Lower lobe of right lung (tissue), 2 donors: ENCODE results near the gene PMIS2. TPM values are rescaled to one million over a fixed set of nuclear protein-coding genes. Genes with fewer than 3 reads are reported as not detected.

ENCODE experiments used
- ATAC-seq, 2 donors: fragments of 200-7000 bp; cut with Tn5 transposase; one replicate each; pipeline ENCODE4 v1.9.1; 2020 to 2022; ENCODE audit warnings: mild to moderate bottlenecking in 2 of 2, moderate library complexity in 2 of 2
- DNase-seq: peaks from one replicate; pipeline ENCODE4 v3.0.0-alpha.2; 2020
- H3K27ac ChIP-seq: fragments of 200-600 bp; one replicate; pipeline ENCODE4 v1.8.0; 2022
- H3K27me3 ChIP-seq: fragments of 200-600 bp; one replicate; pipeline ENCODE4 v1.8.0; 2022; ENCODE audit warnings: low read depth
- H3K36me3 ChIP-seq: fragments of 200-600 bp; one replicate; pipeline ENCODE4 v1.8.0; 2022; ENCODE audit warnings: mild to moderate bottlenecking
- H3K4me1 ChIP-seq: fragments of 200-600 bp; one replicate; pipeline ENCODE4 v1.8.0; 2022
- H3K4me3 ChIP-seq: fragments of 200-600 bp; one replicate; pipeline ENCODE4 v1.8.0; 2022; ENCODE audit warnings: mild to moderate bottlenecking
- H3K9me3 ChIP-seq: fragments of 200-600 bp; one replicate; pipeline ENCODE4 v1.8.0; 2022
- intact Hi-C: fragments of 100-400 bp; cut with DNase I; formaldehyde crosslinking; loops from one replicate; pipeline ENCODE4 v1.11.0; 2022
- total RNA-seq: library from RNA; stranded (reverse); fragmentation: NEBNext Ultra II Directional; extraction: Animal tissue kit (Norgen Biotek cat#: 25700); gene quantifications from one replicate; pipeline ENCODE4 v1.2.1, GENCODE V29; 2021
- TF ChIP-seq, protein P1 (sequence below): fragments of 200-600 bp; IDR thresholded peaks from one replicate; pipeline ENCODE4 v1.8.0; 2022; ENCODE audit warnings: antibody characterized with exemption, mild to moderate bottlenecking
- donor health status: DM: no; HTN: yes; CAD: no; lungs with severe emphysema.

Gene PMIS2
- total RNA-seq, 1 donor from 2014 or later, result not detected

DNA sequence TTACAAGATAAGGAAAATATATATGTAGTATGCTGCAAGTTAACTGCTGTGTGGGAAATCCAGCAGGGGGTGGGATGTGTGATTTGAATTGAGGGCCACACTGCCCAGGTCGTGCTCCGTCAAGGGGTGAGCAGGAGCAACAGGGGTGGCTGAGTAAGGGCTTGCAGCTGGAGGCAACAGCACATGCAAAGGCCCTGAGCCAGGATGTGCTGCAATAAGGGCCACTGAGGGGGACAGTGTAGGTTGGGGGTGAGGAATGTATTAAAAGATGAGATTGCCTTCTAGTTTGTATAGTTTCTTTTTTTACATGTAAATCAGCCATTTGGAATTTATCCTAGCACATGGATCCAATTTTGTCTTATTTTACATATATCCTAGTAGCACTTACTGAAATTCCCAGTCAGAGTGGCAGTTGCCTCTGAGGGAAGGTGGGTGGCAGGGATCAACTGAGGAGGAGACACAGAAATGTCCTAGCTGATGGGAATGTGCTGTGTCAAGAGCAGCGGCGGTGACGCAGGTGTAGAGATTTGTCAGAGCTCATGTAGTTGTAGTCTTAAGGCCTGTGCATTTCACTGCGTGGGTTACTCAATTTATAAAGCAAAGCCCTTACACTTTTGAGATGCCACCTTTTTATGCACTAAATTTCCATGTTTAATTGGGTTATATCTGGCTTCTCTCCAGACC is 37.5 kb downstream of the PMIS2 start:
- ATAC-seq, result no peak
- Histone ChIP-seq H3K27me3 (no peaks in the 10 kb centered on the region), H3K4me1 (peaks cover 6% of the 10 kb centered on the region), H3K9me3 (no peaks in the 10 kb centered on the region), H3K4me3 (no peak overlapping the region), H3K36me3 (peaks cover 8% of the 10 kb centered on the region), H3K27ac (no peak overlapping the region)
- intact Hi-C loops, result no loop called here
- TF ChIP-seq, protein P1, sequence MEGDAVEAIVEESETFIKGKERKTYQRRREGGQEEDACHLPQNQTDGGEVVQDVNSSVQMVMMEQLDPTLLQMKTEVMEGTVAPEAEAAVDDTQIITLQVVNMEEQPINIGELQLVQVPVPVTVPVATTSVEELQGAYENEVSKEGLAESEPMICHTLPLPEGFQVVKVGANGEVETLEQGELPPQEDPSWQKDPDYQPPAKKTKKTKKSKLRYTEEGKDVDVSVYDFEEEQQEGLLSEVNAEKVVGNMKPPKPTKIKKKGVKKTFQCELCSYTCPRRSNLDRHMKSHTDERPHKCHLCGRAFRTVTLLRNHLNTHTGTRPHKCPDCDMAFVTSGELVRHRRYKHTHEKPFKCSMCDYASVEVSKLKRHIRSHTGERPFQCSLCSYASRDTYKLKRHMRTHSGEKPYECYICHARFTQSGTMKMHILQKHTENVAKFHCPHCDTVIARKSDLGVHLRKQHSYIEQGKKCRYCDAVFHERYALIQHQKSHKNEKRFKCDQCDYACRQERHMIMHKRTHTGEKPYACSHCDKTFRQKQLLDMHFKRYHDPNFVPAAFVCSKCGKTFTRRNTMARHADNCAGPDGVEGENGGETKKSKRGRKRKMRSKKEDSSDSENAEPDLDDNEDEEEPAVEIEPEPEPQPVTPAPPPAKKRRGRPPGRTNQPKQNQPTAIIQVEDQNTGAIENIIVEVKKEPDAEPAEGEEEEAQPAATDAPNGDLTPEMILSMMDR, result no peak
- DNase-seq, result peak; percentile 9

DNA sequence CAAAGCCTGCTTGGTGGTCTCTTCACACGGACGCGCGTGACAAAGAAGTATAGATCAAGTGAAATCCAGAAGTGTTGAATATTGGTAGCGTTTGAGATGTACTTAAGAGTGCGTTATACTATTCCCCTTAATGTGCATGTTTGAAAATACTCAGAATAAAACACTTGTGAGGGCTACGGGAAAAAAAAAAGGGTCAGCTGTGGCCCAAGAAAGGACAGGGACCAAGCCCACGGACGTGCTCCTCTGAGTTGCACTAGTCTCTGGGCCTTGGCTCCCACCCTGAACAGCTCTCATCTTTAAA is 42.2 kb downstream of the PMIS2 start:
- intact Hi-C loops, result no loop called here
- no peaks in the 10 kb centered on the region for H3K27me3 ChIP-seq
- no peak for ATAC-seq
- peak overlapping the region; percentile 95 for H3K27ac ChIP-seq
- peak overlapping the region; percentile 88 for H3K4me3 ChIP-seq
- peaks cover 19% of the 10 kb centered on the region for H3K4me1 ChIP-seq
- peaks cover 32% of the 10 kb centered on the region for H3K36me3 ChIP-seq
- DNase-seq, result no peak
- TF ChIP-seq, protein P1, result no peak
- no peaks in the 10 kb centered on the region for H3K9me3 ChIP-seq

DNA sequence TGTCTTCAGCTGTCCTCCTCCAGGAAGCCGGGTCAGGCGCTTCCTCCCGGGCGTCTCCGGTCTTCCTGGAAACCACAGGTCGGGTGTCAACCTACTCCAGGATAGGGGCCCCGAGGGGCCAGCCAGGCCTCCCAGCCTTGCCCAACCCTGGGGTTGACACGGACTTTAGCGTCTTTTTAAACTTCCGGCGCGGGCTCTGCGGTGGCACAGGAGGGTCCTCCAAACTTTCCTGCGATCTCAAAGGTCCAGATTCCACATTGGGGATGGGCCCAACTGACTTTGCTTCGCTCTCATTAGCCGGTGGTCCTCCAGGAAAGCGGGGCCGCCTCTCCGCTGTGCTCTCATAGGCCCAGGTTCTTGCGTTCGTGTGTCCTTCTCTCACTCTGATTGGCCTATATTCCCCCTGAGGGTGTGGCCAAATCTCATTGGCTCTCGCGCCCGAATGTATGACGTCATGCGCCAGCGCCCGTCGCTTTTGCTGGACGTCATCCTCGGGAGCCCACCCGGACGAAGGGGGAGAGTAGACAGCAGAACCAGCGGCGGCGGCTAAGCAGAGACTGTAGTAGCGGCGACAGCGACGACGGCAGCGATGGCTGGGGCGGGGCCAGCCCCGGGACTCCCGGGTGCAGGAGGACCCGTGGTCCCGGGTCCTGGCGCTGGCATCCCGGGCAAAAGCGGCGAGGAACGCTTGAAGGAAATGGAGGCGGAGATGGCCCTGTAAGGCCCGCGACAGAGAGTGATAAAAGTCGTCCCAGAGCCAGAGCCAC is 42.8 kb downstream of the PMIS2 start, which contains the start of gene RBM42:
RBM42 (plus strand) TSS at position 472 of the 767 bp plus-strand sequence; CDS start at position 590, 118 bp downstream.
- peak within 1 kb of the TSS; percentile 88 for H3K4me3 ChIP-seq
- no peaks in the 10 kb centered on the region for H3K9me3 ChIP-seq
- H3K27ac ChIP-seq, result peak within 1 kb of the TSS; percentile 95
- peaks cover 19% of the 10 kb centered on the region for H3K4me1 ChIP-seq
- DNase-seq (peak; percentile 97), ATAC-seq (peak; percentile 100)
- peaks cover 37% of the 10 kb centered on the region for H3K36me3 ChIP-seq
- intact Hi-C loops, result no loop called here
- TF ChIP-seq, protein P1, result no peak
- no peaks in the 10 kb centered on the region for H3K27me3 ChIP-seq

DNA sequence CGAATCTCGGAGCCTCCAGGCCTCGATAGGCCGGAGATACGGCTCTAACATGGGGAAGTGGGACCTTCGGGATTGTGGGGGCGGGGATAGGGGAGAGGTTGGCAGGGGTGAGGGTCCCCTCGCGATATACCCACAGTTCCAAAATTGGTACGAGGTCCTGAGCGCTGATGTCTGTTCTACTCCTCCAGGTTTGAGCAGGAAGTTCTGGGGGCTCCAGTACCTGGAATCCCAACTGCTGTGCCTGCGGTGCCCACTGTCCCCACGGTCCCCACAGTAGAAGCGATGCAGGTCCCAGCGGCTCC is 43.3 kb downstream of the PMIS2 start:
- ATAC-seq (no peak), DNase-seq (no peak)
- Histone ChIP-seq H3K9me3 (no peaks in the 10 kb centered on the region), H3K27me3 (no peaks in the 10 kb centered on the region), H3K27ac (peak overlapping the region; percentile 95), H3K4me3 (peak overlapping the region; percentile 88), H3K4me1 (peaks cover 19% of the 10 kb centered on the region), H3K36me3 (peaks cover 42% of the 10 kb centered on the region)
- TF ChIP-seq, protein P1, result no peak
- intact Hi-C loops, result no loop called here

DNA sequence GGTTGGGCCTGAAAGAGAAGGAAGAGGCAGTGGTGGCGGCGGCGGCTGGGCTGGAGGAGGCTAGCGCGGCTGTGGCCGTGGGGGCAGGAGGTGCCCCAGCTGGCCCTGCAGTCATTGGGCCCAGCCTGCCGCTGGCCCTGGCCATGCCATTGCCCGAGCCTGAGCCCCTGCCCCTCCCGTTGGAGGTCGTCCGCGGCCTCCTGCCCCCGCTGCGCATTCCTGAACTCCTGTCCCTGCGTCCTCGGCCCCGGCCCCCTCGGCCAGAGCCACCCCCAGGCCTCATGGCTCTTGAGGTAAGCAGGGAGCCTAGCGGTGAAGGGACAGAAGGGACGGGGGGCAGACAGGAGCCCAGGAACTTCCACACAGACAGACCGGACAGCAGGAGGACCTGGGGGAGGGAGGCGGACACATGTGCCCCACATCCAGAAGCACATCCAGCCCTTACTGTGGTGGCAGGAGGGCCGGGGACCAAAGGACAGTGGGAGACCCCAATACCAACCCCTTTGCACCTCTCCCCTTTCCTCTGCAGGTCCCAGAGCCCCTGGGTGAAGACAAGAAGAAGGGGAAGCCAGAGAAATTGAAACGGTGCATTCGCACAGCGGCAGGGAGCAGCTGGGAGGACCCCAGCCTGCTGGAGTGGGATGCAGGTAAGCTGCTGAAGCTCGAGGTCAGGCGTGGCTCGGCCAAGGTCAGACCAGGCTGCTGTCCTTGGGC is 47.9 kb downstream of the PMIS2 start:
- TF ChIP-seq, protein P1, result no peak
- intact Hi-C loops, result no loop called here
- ATAC-seq (no peak), DNase-seq (no peak)
- no peak overlapping the region for H3K27ac ChIP-seq
- peaks cover 13% of the 10 kb centered on the region for H3K4me1 ChIP-seq
- H3K9me3 ChIP-seq, result no peaks in the 10 kb centered on the region
- peaks cover 83% of the 10 kb centered on the region for H3K36me3 ChIP-seq
- no peaks in the 10 kb centered on the region for H3K27me3 ChIP-seq
- H3K4me3 ChIP-seq, result no peak overlapping the region
